MM.1S (cell line): ENCODE data around the gene ADAMTS13.

Source experiments
- CTCF ChIP-seq: fragments of 300-600 bp; sonication (generic); IDR thresholded peaks from 2 replicates; pipeline ENCODE4 v1.5.1; 2016; ENCODE audit warnings: antibody characterized with exemption, low read length, mixed read lengths
- EZH2 ChIP-seq: fragments of 300-600 bp; sonication (generic); optimal IDR thresholded peaks from 2 replicates; pipeline ENCODE3; 2017; ENCODE audit warnings: low read depth, mild to moderate bottlenecking, antibody characterized with exemption, low read length, mixed read lengths
- EZH2phosphoT487 ChIP-seq: fragments of 300-600 bp; sonication (generic); IDR thresholded peaks from 2 replicates; pipeline ENCODE4 v1.6.1; 2018; ENCODE audit warnings: antibody characterized with exemption, low read length

GRCh38 chr9:133467101-133467500 is 44.9 kb downstream of the ADAMTS13 start:
- TF ChIP-seq CTCF (no peak), EZH2 (no peak), EZH2phosphoT487 (no peak)
